H1 (cell line): ENCODE data around the gene BTF3L4.

Experiments
- CREB1 ChIP-seq: IDR thresholded peaks from 2 replicates; pipeline ENCODE4 v1.6.1; 2012; ENCODE audit warnings: inconsistent platforms
- POLR2A ChIP-seq, 2 experiments: IDR thresholded peaks; 1 replicate in 1 of 2; 2 replicates in 1 of 2; pipeline ENCODE4 v1.6.1; 2011; ENCODE audit warnings: low read depth in 2 of 2, low read length in 2 of 2, mild to moderate bottlenecking in 2 of 2; ENCODE audit errors: control extremely low read depth in 1 of 2
- POLR2AphosphoS5 ChIP-seq: IDR thresholded peaks from 2 replicates; pipeline ENCODE4 v1.6.1; 2011; ENCODE audit warnings: low read depth, low read length
- POU5F1 ChIP-seq: IDR thresholded peaks from 2 replicates; pipeline ENCODE4 v1.6.1; 2011; ENCODE audit warnings: low read depth, mild to moderate bottlenecking, low read length, moderate library complexity
- SP1 ChIP-seq: IDR thresholded peaks from 2 replicates; pipeline ENCODE4 v1.6.1; 2011; ENCODE audit warnings: low read depth, low read length
- YY1 ChIP-seq: IDR thresholded peaks from 2 replicates; pipeline ENCODE4 v1.6.1; 2011; ENCODE audit warnings: low read depth, mild to moderate bottlenecking, low read length
- TF ChIP-seq, protein P1 (sequence below): IDR thresholded peaks from 2 replicates; pipeline ENCODE4 v1.6.1; 2012; ENCODE audit warnings: inconsistent platforms
- TF ChIP-seq, protein P2 (sequence below): IDR thresholded peaks from 2 replicates; pipeline ENCODE4 v1.6.1; 2011; ENCODE audit warnings: low read length, improper control_type of control experiment
- TF ChIP-seq, protein P3 (sequence below), 3 experiments: IDR thresholded peaks; 1 replicate in 2 of 3; 2 replicates in 1 of 3; pipeline versions ENCODE4 v1.5.1 to v1.6.1; 2011; ENCODE audit warnings: low read length in 3 of 3, mild to moderate bottlenecking in 3 of 3, inconsistent platforms in 2 of 3, low read depth in 1 of 3, moderate library complexity in 1 of 3; ENCODE audit not compliant: insufficient read depth in 1 of 3; ENCODE audit errors: control extremely low read depth in 1 of 3

DNA sequence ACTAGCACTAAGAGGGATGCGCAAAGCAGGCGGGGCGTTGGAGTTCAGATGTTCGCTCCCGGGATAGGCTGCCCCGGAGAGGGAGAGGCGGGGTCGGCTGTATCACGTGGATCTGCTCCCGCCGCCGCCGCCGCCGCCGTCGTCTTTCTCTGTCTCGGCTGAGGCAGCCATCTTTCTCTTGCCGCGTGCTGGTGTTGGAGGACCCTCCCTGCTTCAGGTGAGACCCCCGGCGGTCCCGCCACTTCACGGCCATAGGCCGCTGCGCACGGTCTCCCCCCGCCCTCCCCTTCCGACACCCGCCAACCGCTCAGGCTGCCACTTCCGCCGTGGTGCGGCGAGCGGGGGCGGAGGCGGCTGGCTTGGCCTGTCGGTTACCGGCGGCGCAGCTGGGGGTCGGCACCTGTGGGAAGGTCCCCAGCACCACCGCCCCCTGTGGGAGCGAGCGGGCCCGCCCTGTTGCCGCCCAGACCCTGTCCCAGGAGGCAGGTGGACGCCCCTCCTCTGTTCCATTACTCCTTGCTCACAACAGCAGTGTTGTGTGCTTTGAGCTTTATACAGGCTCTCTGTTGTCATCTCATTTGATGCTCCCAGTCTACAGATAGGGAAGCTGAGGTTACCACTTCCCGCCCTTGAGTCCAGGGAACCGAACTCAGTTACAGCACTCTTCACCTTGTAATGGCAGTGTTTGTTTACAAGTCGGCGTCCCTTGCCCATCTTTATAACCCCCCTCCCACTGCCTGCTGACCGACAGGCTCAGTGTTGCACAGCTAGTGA is at the start of gene BTF3L4:
- TF ChIP-seq POU5F1 (no peak), POLR2AphosphoS5 (peak; percentile 73), SP1 (no peak), YY1 (peak; percentile 93), CREB1 (0 out of 2 replicates have a peak, but pooled peaks have one; percentile 6), POLR2A (IDR thresholded peaks at IDR 0.05; ENCODE audit: control extremely low read depth in 1 of 2, low read depth in 2 of 2, low read length in 2 of 2) (peak; percentile 67 to 88)
- TF ChIP-seq, protein P1, sequence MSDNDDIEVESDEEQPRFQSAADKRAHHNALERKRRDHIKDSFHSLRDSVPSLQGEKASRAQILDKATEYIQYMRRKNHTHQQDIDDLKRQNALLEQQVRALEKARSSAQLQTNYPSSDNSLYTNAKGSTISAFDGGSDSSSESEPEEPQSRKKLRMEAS: peak; percentile 92
- TF ChIP-seq, protein P2, sequence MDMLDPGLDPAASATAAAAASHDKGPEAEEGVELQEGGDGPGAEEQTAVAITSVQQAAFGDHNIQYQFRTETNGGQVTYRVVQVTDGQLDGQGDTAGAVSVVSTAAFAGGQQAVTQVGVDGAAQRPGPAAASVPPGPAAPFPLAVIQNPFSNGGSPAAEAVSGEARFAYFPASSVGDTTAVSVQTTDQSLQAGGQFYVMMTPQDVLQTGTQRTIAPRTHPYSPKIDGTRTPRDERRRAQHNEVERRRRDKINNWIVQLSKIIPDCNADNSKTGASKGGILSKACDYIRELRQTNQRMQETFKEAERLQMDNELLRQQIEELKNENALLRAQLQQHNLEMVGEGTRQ: peak; percentile 52; the same call in 1 of the 2 replicates
- TF ChIP-seq, protein P3, sequence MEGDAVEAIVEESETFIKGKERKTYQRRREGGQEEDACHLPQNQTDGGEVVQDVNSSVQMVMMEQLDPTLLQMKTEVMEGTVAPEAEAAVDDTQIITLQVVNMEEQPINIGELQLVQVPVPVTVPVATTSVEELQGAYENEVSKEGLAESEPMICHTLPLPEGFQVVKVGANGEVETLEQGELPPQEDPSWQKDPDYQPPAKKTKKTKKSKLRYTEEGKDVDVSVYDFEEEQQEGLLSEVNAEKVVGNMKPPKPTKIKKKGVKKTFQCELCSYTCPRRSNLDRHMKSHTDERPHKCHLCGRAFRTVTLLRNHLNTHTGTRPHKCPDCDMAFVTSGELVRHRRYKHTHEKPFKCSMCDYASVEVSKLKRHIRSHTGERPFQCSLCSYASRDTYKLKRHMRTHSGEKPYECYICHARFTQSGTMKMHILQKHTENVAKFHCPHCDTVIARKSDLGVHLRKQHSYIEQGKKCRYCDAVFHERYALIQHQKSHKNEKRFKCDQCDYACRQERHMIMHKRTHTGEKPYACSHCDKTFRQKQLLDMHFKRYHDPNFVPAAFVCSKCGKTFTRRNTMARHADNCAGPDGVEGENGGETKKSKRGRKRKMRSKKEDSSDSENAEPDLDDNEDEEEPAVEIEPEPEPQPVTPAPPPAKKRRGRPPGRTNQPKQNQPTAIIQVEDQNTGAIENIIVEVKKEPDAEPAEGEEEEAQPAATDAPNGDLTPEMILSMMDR (IDR thresholded peaks at IDR 0.05; ENCODE audit: control extremely low read depth in 1 of 3, insufficient read depth in 1 of 3, low read depth in 1 of 3, low read length in 3 of 3): peak in 1 of 3 experiments; percentile 2; a peak in 1 of 4 replicates
